Measurements from ENCODE around the gene LYPD6B. TPM values are rescaled to one million over a fixed set of nuclear protein-coding genes. Genes with fewer than 3 reads are reported as not detected.

The LYPD6B gene
- total and polyA plus RNA-seq, 10 of the 15 experiments (the other 5 are each of a cell fraction or from before 2014, with no cell fraction given): 1.0 to 6.6 (median 4.0) TPM

GRCh38 chr2:149050188-149050587, 11.7 kb downstream of the LYPD6B start (continued):
- TF ChIP-seq SMAD5 (IDR thresholded peaks at IDR 0.05; ENCODE audit: low read depth): no peak
- peak; percentile 36; the same call in 1 of the 2 replicates for TF ChIP-seq BCL11A (IDR thresholded peaks at IDR 0.05; ENCODE audit: low read depth, low read length)
- peak; percentile 23; the same call in 1 of the 2 replicates for TF ChIP-seq TCF7 (IDR thresholded peaks at IDR 0.05; ENCODE audit: borderline replicate concordance)
- no peak for TF ChIP-seq PRDM15 (CRISPR knock-in tag; IDR thresholded peaks at IDR 0.05)
- TF ChIP-seq NFIC (IDR thresholded peaks at IDR 0.05; ENCODE audit: low read depth, low read length): peak; percentile 28; the same call in 1 of the 2 replicates
- no peak for TF ChIP-seq IRF5 (IDR thresholded peaks at IDR 0.05; ENCODE audit: borderline replicate concordance)
- 0 out of 2 replicates have a peak, but pooled peaks have one; percentile 15 for TF ChIP-seq YY1 (IDR thresholded peaks at IDR 0.05; ENCODE audit: low read depth, low read length)
- peak; percentile 57; the same call in 1 of the 2 replicates for TF ChIP-seq IRF4 (IDR thresholded peaks at IDR 0.05; ENCODE audit: low read depth, low read length)
- TF ChIP-seq ZBTB4 (CRISPR knock-in tag; IDR thresholded peaks at IDR 0.05): no peak
- TF ChIP-seq NR2C1 (IDR thresholded peaks at IDR 0.05): no peak
- TF ChIP-seq SRF (IDR thresholded peaks at IDR 0.05; ENCODE audit: low read depth in 2 of 2, low read length in 2 of 2): no peak
- peak; percentile 64; the same call in 1 of the 2 replicates for TF ChIP-seq ATF7 (IDR thresholded peaks at IDR 0.05; ENCODE audit: low read depth)
- TF ChIP-seq SIN3A (IDR thresholded peaks at IDR 0.05; ENCODE audit: low read depth, low read length): no peak
- no peak for TF ChIP-seq TAF1 (IDR thresholded peaks at IDR 0.05; ENCODE audit: borderline replicate concordance, low read depth, low read length)
- no peak for TF ChIP-seq IRF3 (IDR thresholded peaks at IDR 0.05)
- no peak for TF ChIP-seq MEF2A (IDR thresholded peaks at IDR 0.05; ENCODE audit: insufficient read depth, low read depth, low read length)
- no peak for TF ChIP-seq ZZZ3 (IDR thresholded peaks at IDR 0.05; ENCODE audit: control insufficient read depth, insufficient read length, low read depth)
- TF ChIP-seq NFYA (IDR thresholded peaks at IDR 0.05; ENCODE audit: borderline replicate concordance, low read depth, low read length): no peak
